ENCODE results near the gene NRCAM. TPM values are rescaled to one million over a fixed set of nuclear protein-coding genes. Genes with fewer than 3 reads are reported as not detected.
A peak's percentile ranks its signal among the peaks of the same experiment; 100 is the strongest.

The NRCAM gene
- total RNA-seq, 1 donor from 2014 or later = 2.0 TPM

DNA sequence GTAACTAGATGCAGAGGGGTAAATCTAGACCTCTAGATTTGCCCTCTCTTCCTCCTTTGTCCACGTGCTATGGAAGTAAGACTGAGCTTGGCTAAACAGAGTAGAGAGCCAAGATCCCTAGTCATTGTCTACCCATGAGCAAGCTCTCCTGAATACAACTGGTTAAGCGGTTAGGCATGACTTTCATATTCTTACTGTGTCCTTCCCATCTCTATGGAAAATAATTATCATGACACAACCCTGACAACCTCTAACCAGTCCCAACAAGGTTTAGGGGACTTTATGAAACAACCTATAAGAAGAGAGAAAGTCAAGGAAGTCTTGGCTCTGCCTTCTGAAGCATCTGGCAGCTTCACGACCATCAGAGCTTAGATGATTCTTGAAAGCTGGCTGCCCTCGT is 318.2 kb downstream of the NRCAM start:
- TF ChIP-seq CTCF (IDR thresholded peaks at IDR 0.05) = no peak
- no peak for DNase-seq
- H3K27me3 ChIP-seq = no peaks in the 10 kb centered on the region
- H3K9me3 ChIP-seq = no peaks in the 10 kb centered on the region
- no peaks in the 10 kb centered on the region for H3K36me3 ChIP-seq
- H3K4me1 ChIP-seq = no peaks in the 10 kb centered on the region
- intact Hi-C loops (cut with DNase I) = no loop called here
- ATAC-seq = no peak
- H3K27ac ChIP-seq = no peak overlapping the region
- H3K4me3 ChIP-seq = no peak overlapping the region

DNA sequence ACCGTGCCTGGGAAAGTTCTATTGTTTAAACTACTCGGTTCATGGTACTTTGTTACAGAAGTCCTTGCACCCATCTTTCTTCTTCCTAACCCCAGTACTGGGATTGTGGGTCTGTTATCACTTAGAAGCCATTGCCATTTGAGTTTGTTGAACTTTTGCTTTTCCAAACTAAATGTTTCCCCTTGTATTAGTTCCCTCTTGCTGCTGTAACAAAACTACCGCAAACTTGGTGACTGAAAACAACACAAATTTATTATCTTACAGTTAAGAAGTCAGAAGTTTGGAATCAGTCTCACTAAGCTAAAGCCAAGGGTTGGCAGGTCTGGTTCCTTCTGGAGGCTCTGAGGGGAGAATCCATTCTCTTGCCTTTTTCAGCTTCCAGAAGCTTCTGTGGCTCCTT is 319.2 kb downstream of the NRCAM start:
- no peak for ATAC-seq
- TF ChIP-seq CTCF (IDR thresholded peaks at IDR 0.05) = no peak
- intact Hi-C loops (cut with DNase I) = no loop called here
- Histone ChIP-seq H3K9me3 (no peaks in the 10 kb centered on the region), H3K27me3 (no peaks in the 10 kb centered on the region), H3K36me3 (no peaks in the 10 kb centered on the region), H3K27ac (no peak overlapping the region), H3K4me1 (no peaks in the 10 kb centered on the region), H3K4me3 (no peak overlapping the region)
- DNase-seq = no peak

GRCh38 chr7:108136191-108136688 is 320.0 kb downstream of the NRCAM start:
- no peak overlapping the region for H3K27ac ChIP-seq
- H3K27me3 ChIP-seq = no peaks in the 10 kb centered on the region
- peak; percentile 76 for ATAC-seq
- TF ChIP-seq CTCF (IDR thresholded peaks at IDR 0.05) = no peak
- DNase-seq = no peak
- no peaks in the 10 kb centered on the region for H3K36me3 ChIP-seq
- no peaks in the 10 kb centered on the region for H3K4me1 ChIP-seq
- no peaks in the 10 kb centered on the region for H3K9me3 ChIP-seq
- no peak overlapping the region for H3K4me3 ChIP-seq
- intact Hi-C loops (cut with DNase I) = no loop called here

DNA sequence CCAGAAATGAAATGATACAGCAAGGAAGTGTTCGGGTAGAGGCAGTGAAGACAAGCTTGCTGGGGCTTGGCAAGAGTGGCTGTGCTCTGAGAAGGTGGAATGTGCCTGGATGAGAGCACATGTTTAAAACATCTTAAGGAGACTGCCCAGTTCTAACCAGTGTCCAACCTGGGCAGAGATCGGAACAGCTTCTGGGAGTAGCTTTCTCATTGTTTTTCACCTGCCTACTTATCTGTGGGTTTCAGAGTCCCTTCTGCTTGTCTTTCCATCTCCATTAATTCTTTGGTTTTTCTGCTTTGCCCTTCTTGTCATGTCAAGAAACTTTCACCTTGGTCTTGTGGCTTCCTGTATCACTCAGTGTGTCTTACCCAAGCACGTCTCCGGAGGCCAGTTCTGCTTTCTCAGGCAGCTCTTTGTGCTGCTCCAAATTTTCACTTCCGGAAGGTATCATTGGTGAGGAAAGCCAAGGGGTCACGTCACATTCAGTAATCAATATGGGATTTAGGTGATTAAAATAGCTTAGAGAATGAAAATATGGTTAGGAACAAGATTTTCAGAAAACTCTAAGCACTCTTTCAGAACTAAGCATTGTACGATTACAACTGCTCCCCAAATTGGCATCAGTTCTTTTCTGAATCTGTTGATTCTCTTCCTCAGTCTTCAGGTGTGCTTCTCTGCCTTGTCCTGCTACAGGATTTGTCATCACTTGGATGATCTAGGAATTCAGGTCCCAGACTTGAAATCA is 320.6 kb downstream of the NRCAM start:
- Histone ChIP-seq H3K36me3 (no peaks in the 10 kb centered on the region), H3K4me3 (no peak overlapping the region), H3K9me3 (no peaks in the 10 kb centered on the region), H3K27ac (no peak overlapping the region), H3K4me1 (no peaks in the 10 kb centered on the region), H3K27me3 (no peaks in the 10 kb centered on the region)
- DNase-seq (no peak), ATAC-seq (peak; percentile 82)
- intact Hi-C loops (cut with DNase I) = no loop called here
- TF ChIP-seq CTCF (IDR thresholded peaks at IDR 0.05) = no peak

DNA sequence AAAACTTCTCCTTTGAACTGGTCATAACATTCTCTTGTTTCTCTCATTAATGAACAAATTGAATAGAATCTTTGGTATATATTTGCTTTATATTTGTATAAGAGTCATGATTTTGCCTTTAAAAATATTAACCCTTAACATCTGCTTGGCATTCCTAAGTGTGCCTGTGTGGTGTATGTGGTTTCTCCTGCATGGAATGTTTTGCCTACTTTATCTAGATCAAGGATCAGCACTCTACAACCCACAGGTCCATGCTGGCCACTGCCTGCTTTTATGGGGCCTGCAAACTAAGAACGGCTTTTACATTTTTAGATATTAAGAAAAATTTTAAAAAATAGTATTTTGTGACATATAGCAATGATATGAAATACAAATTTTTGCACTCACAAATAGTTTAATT is 321.8 kb downstream of the NRCAM start:
- Histone ChIP-seq H3K4me1 (no peaks in the 10 kb centered on the region), H3K36me3 (no peaks in the 10 kb centered on the region), H3K27me3 (no peaks in the 10 kb centered on the region), H3K27ac (no peak overlapping the region), H3K9me3 (no peaks in the 10 kb centered on the region), H3K4me3 (no peak overlapping the region)
- DNase-seq (no peak), ATAC-seq (no peak)
- no peak for TF ChIP-seq CTCF (IDR thresholded peaks at IDR 0.05)
- intact Hi-C loops (cut with DNase I) = no loop called here

Data from upper lobe of right lung (tissue), 1 donor.